Measurements from ENCODE around the gene PNP.

PNP gene

GRCh38 chr14:20469242-20469889 lies at the start of gene PNP:
Gene PNP, plus strand, starts transcription at chr14:20469406. Its CDS starts 119 bp downstream, at chr14:20469525.
- no peaks in the 10 kb centered on the region for H3K27me3 Mint-ChIP-seq
- peak; percentile 94 for ATAC-seq (replicated peaks)

DNA sequence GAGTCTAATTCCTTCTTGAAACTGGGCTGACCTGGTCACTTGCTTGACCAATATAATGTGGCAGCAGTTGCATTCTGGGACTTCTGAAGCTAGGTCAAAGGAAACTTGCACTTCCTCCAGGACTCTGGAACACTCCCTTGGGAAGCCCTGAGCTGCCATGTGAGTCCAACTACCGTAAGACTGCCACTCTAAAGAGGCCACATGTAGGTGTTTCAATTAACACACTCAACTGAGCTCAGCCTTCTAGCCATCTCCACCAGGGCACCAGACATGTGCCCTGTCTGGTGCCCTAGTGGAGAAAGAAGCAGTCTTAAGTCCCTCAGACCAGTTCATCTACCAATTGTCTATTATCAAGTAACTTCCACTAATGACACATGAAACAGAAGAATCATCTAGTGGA lies 49.8 kb upstream of the PNP start:
- ATAC-seq (replicated peaks) (peak; percentile 49 to 64), DNase-seq (no peak)
- H3K9me3 Mint-ChIP-seq = no peaks in the 10 kb centered on the region
- H3K27ac Mint-ChIP-seq = peak overlapping the region; percentile 51
- no peak overlapping the region for H3K4me3 Mint-ChIP-seq
- no peaks in the 10 kb centered on the region for H3K36me3 Mint-ChIP-seq
- H3K4me1 Mint-ChIP-seq = peaks cover 15 to 32% of the 10 kb centered on the region in 2 donors
- H3K27me3 Mint-ChIP-seq = no peaks in the 10 kb centered on the region

More at GRCh38 chr14:20469242-20469889, at the start of gene PNP:
- Mint-ChIP-seq H3K36me3 (peaks cover 25 to 40% of the 10 kb centered on the region in 2 donors), H3K27ac (peak within 1 kb of the TSS; percentile 100), H3K4me3 (peak within 1 kb of the TSS; percentile 97 to 99), H3K9me3 (no peaks in the 10 kb centered on the region), H3K4me1 (peaks cover 38 to 49% of the 10 kb centered on the region in 2 donors)
- peak; percentile 85 for DNase-seq

- no peak for DNase-seq
- Mint-ChIP-seq H3K4me1 (peaks cover 19 to 33% of the 10 kb centered on the region in 2 donors), H3K27ac (no peak overlapping the region)
Measured at GRCh38 chr14:20421267-20421666, 47.9 kb upstream of the PNP start.

GRCh38 chr14:20422886-20423285 lies 46.3 kb upstream of the PNP start:
- no peaks in the 10 kb centered on the region for H3K9me3 Mint-ChIP-seq
- no peaks in the 10 kb centered on the region for H3K27me3 Mint-ChIP-seq
- H3K36me3 Mint-ChIP-seq = no peaks in the 10 kb centered on the region
- peaks cover 27 to 41% of the 10 kb centered on the region in 2 donors for H3K4me1 Mint-ChIP-seq
- no peak for ATAC-seq (replicated peaks)
- no peak overlapping the region for H3K27ac Mint-ChIP-seq
- H3K4me3 Mint-ChIP-seq = no peak overlapping the region
- DNase-seq = no peak

More at GRCh38 chr14:20421267-20421666, 47.9 kb upstream of the PNP start:
- H3K27me3 Mint-ChIP-seq = no peaks in the 10 kb centered on the region
- H3K36me3 Mint-ChIP-seq = no peaks in the 10 kb centered on the region
- H3K4me3 Mint-ChIP-seq = no peak overlapping the region
- no peaks in the 10 kb centered on the region for H3K9me3 Mint-ChIP-seq
- ATAC-seq (replicated peaks) = no peak

GRCh38 chr14:20424851-20425250 lies 44.4 kb upstream of the PNP start:
- Mint-ChIP-seq H3K36me3 (peaks cover 0 to 1% of the 10 kb centered on the region in 2 donors), H3K4me3 (no peak overlapping the region), H3K27me3 (no peaks in the 10 kb centered on the region), H3K4me1 (peaks cover 39 to 44% of the 10 kb centered on the region in 2 donors), H3K27ac (no peak overlapping the region), H3K9me3 (peaks cover 3% of the 10 kb centered on the region in 2 donors)
- DNase-seq (no peak), ATAC-seq (replicated peaks) (no peak)

- H3K4me3 Mint-ChIP-seq = peak overlapping the region; percentile 47 to 80
- peaks cover 0 to 5% of the 10 kb centered on the region in 2 donors for H3K36me3 Mint-ChIP-seq
- H3K27ac Mint-ChIP-seq = peak overlapping the region; percentile 94
- ATAC-seq (replicated peaks) (peak; percentile 87 to 89), DNase-seq (peak; percentile 38)
- H3K9me3 Mint-ChIP-seq = peaks cover 3% of the 10 kb centered on the region in 2 donors
- no peaks in the 10 kb centered on the region for H3K27me3 Mint-ChIP-seq
- H3K4me1 Mint-ChIP-seq = peaks cover 46 to 56% of the 10 kb centered on the region in 2 donors
Measured at GRCh38 chr14:20427231-20428009, 41.8 kb upstream of the PNP start.

DNA sequence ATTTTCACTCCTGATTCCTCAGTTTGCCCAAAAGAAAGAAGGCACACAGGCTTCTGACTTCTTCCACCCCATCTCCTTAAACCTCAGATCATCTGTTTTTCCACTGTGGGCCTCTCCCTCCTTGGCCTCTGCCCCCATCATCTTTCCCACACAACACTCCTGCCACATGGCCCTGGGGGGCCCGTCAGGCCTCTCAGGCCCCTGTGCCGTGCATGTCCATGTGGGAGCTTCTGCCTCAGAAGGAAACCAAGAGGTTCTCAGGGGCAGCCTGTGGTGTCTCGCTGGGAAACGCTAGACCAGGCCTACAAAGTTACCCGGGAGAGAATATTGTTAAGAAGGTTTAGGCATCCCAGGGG lies 41.2 kb upstream of the PNP start:
- peaks cover 46 to 56% of the 10 kb centered on the region in 2 donors for H3K4me1 Mint-ChIP-seq
- H3K27ac Mint-ChIP-seq = peak overlapping the region; percentile 94
- ATAC-seq (replicated peaks) = peak; percentile 49 to 54
- no peak for DNase-seq
- peak overlapping the region; percentile 47 to 80 for H3K4me3 Mint-ChIP-seq
- H3K36me3 Mint-ChIP-seq = peaks cover 0 to 5% of the 10 kb centered on the region in 2 donors
- H3K27me3 Mint-ChIP-seq = no peaks in the 10 kb centered on the region
- peaks cover 3% of the 10 kb centered on the region in 2 donors for H3K9me3 Mint-ChIP-seq

DNA sequence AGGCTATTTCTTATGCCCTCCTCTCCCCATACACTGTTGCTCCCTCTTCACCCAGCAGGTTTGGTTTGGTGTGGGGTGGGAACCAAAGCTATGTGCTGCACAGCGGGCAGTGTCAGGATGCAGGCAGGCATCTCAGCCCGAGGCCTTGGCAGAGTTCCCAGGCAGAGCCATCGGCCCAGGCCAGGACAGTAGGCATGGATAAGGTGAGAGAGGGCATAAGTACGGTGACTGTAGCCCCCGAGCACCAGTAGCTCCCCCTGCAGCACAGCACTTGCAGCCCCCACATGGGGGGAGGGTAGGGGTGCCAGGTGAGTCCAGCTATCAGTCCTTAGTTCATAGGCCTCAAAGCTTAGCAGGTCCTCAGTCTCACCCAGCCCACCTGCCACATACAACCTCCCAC lies 40.4 kb upstream of the PNP start:
- peak overlapping the region; percentile 47 to 80 for H3K4me3 Mint-ChIP-seq

GRCh38 chr14:20429801-20430669 lies 39.2 kb upstream of the PNP start:
- Mint-ChIP-seq H3K36me3 (peaks cover 0 to 5% of the 10 kb centered on the region in 2 donors), H3K9me3 (peaks cover 3% of the 10 kb centered on the region in 2 donors), H3K27ac (peak overlapping the region; percentile 91), H3K4me3 (peak overlapping the region in 1 of 2 donors; percentile 58), H3K27me3 (no peaks in the 10 kb centered on the region), H3K4me1 (peaks cover 43 to 52% of the 10 kb centered on the region in 2 donors)
- DNase-seq (no peak), ATAC-seq (replicated peaks) (no peak)

More for the DNA sequence above, 40.4 kb upstream of the PNP start:
- DNase-seq (no peak), ATAC-seq (replicated peaks) (peak in 1 of 2 donors; percentile 9)
- Mint-ChIP-seq H3K27me3 (no peaks in the 10 kb centered on the region), H3K27ac (peak overlapping the region; percentile 94), H3K36me3 (peaks cover 0 to 5% of the 10 kb centered on the region in 2 donors), H3K9me3 (peaks cover 3% of the 10 kb centered on the region in 2 donors), H3K4me1 (peaks cover 46 to 56% of the 10 kb centered on the region in 2 donors)

DNA sequence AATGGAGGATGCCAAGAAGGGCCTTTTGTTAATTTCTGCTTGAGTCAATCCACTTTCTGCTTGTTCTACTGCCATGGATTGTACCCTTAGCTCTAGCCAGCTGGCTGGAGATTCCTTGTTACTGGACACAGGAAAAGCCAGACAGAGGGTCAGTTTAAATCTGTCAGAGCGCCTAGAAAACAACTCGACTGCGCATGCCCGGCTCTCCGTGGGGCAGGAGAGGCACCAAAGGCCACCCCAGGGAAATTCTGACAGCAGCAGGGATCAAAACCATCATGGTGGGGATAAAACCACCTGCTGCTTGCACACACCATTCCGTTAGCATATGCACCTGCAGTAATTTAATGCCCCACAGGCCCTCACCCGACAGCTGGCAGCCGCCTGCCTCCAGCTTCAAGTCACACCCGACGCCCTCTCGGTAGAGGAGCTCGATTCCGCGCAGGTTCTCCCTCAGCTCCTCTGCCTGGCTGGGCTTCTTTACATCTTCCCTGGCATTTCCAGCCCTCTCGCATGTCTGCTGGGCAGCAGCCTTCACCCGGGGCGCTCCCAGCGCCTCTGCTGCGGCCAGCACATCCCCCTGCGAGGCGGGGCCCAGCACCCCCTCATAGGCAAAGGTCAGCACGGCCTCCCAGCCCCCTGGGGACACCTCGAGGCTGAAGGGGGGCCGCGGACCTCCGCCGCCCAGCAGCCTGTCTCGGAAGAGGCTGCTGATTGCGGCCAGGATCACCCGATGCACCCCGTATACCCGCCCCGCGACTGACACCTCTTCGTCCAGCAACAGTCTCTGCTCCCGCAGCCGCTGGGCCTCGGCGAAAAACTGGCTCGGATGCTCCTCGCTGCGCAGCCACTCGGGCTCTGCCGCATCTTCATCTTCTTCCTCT lies 34.3 kb upstream of the PNP start:
- Mint-ChIP-seq H3K9me3 (peaks cover 0 to 6% of the 10 kb centered on the region in 2 donors), H3K4me3 (peak overlapping the region in 1 of 2 donors; percentile 6), H3K27ac (peak overlapping the region; percentile 57), H3K27me3 (no peaks in the 10 kb centered on the region), H3K4me1 (peaks cover 35 to 57% of the 10 kb centered on the region in 2 donors), H3K36me3 (peaks cover 5 to 6% of the 10 kb centered on the region in 2 donors)
- no peak for DNase-seq
- no peak for ATAC-seq (replicated peaks)

- Mint-ChIP-seq H3K4me3 (peak within 1 kb of the TSS in 1 of 2 donors; percentile 6), H3K27me3 (no peaks in the 10 kb centered on the region), H3K27ac (peak within 1 kb of the TSS; percentile 57), H3K4me1 (peaks cover 38 to 57% of the 10 kb centered on the region in 2 donors), H3K9me3 (peaks cover 0 to 10% of the 10 kb centered on the region in 2 donors), H3K36me3 (peaks cover 2 to 11% of the 10 kb centered on the region in 2 donors)
- DNase-seq (no peak), ATAC-seq (replicated peaks) (no peak)
Measured at GRCh38 chr14:20435582-20436362, 33.4 kb upstream of the PNP start, which contains the start of gene KLHL33. Gene KLHL33, minus strand, starts transcription at chr14:20436166. Its CDS starts 355 bp downstream, at chr14:20435811.

- ATAC-seq (replicated peaks) = no peak
- peaks cover 39 to 58% of the 10 kb centered on the region in 2 donors for H3K4me1 Mint-ChIP-seq
- DNase-seq = no peak
Measured at GRCh38 chr14:20436363-20436755, 32.8 kb upstream of the PNP start.

More at GRCh38 chr14:20436363-20436755, 32.8 kb upstream of the PNP start:
- H3K36me3 Mint-ChIP-seq = peaks cover 2 to 14% of the 10 kb centered on the region in 2 donors
- H3K27me3 Mint-ChIP-seq = no peaks in the 10 kb centered on the region
- no peak overlapping the region for H3K27ac Mint-ChIP-seq
- peaks cover 0 to 10% of the 10 kb centered on the region in 2 donors for H3K9me3 Mint-ChIP-seq
- H3K4me3 Mint-ChIP-seq = no peak overlapping the region
